Spinal cord (tissue), 10 donors: ENCODE data around the gene MORC1. TPM values are rescaled to one million over a fixed set of nuclear protein-coding genes. Genes with fewer than 3 reads are reported as not detected.
A peak's percentile ranks its signal among the peaks of the same experiment; 100 is the strongest.

Source experiments
- DNase-seq, 6 donors: peaks; one replicate each; pipeline versions ENCODE4 v3.0.0 to v3.0.0-alpha.2; 2013 to 2015; ENCODE audit warnings: low spot score in 6 of 6, low read depth in 4 of 6
- H3K27ac ChIP-seq: one replicate; pipeline ENCODE4 v1.5.1; 2013; ENCODE audit warnings: low read depth, low read length, control low read depth
- H3K27me3 ChIP-seq: one replicate; pipeline ENCODE4 v1.6.1; 2013; ENCODE audit warnings: low read length; ENCODE audit not compliant: control insufficient read depth, insufficient read depth
- H3K36me3 ChIP-seq: one replicate; pipeline ENCODE4 v1.6.1; 2013; ENCODE audit warnings: low read length; ENCODE audit not compliant: control insufficient read depth, insufficient read depth
- H3K4me1 ChIP-seq: one replicate; pipeline ENCODE4 v1.6.1; 2013; ENCODE audit warnings: low read length; ENCODE audit not compliant: control insufficient read depth, insufficient read depth
- H3K4me3 ChIP-seq: one replicate; pipeline ENCODE4 v1.5.1; 2013; ENCODE audit warnings: low read depth, low read length, control low read depth
- H3K9me3 ChIP-seq: one replicate; pipeline ENCODE4 v1.6.1; 2013; ENCODE audit warnings: low read length; ENCODE audit not compliant: control insufficient read depth, insufficient read depth
- WGBS: methylation state at CpG from one replicate; pipeline ENCODE4 v1.1.5; 2013; ENCODE audit warnings: missing lambda C conversion rate; ENCODE audit not compliant: insufficient coverage; 5-methylcytosine and 5-hydroxymethylcytosine counted together
- polyA plus RNA-seq, 2 donors: library from polyadenylated mRNA; unstranded; fragments of 120-200 nt; gene quantifications; one replicate each; pipeline ENCODE4 v1.2.1, GENCODE V29; 2013; ENCODE audit not compliant: insufficient read length in 2 of 2
- total RNA-seq, 2 donors: library from RNA; depleted of rRNA in 1 of 2; stranded (reverse); fragments of 120-200 nt in 1 of 2; fragments of >200 nt in 1 of 2; gene quantifications; one replicate each; pipeline versions ENCODE4 v1.2.3 to v1.2.4, GENCODE V29; 2013 to 2014
- donor health status: healthy.

The MORC1 gene
- total and polyA plus RNA-seq, 4 donors, result 0.06 to 0.59 (median 0.11) TPM

- DNase-seq, result no peak
- 35% methylated on average over 2 of the region's 3 CpGs for WGBS
- H3K27ac ChIP-seq, result no peak overlapping the region
Observed at GRCh38 chr3:108970561-108970960, 147.4 kb downstream of the MORC1 start.

GRCh38 chr3:108966773-108967172 lies 151.2 kb downstream of the MORC1 start:
- WGBS, result 93% methylated on average over 3 of the region's 3 CpGs
- Histone ChIP-seq H3K27ac (no peak overlapping the region), H3K4me3 (no peak overlapping the region), H3K4me1 (no peaks in the 10 kb centered on the region), H3K9me3 (no peaks in the 10 kb centered on the region), H3K27me3 (no peaks in the 10 kb centered on the region), H3K36me3 (no peaks in the 10 kb centered on the region)
- no peak for DNase-seq

More at GRCh38 chr3:108970561-108970960, 147.4 kb downstream of the MORC1 start:
- Histone ChIP-seq H3K4me1 (no peaks in the 10 kb centered on the region), H3K36me3 (no peaks in the 10 kb centered on the region), H3K9me3 (no peaks in the 10 kb centered on the region), H3K27me3 (no peaks in the 10 kb centered on the region), H3K4me3 (no peak overlapping the region)

DNA sequence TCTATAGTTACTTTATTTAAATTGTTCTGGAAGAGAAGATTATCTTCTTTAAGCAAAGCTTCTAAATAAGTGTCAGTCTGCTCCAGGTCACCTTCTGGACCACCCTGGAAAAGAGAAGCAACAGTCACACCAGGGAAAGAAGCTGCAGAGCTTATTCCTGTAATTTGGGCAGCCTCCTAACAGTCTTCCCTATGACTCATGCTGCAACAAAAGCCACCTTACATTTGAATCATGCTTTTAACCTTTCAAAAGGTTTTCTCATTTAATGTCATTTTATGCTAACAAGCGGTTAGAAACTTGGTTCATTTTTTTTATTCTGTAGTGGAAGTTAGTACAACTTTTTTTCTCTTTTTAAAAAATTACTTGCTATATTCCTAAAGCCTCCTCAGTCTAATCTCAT lies 158.9 kb downstream of the MORC1 start:
- no peak overlapping the region for H3K27ac ChIP-seq
- no CpG with 5 or more reads among the region's 1 CpG for WGBS

GRCh38 chr3:108953700-108954099 lies 164.2 kb downstream of the MORC1 start, which contains the start of gene GUCA1C:
Gene GUCA1C, minus strand, starts transcription at chr3:108953879. Its CDS starts 117 bp downstream, at chr3:108953762.
- no CpG with 5 or more reads among the region's 1 CpG for WGBS
- H3K36me3 ChIP-seq, result no peaks in the 10 kb centered on the region
- no peak within 1 kb of the TSS for H3K4me3 ChIP-seq
- H3K27me3 ChIP-seq, result no peaks in the 10 kb centered on the region
- H3K9me3 ChIP-seq, result no peaks in the 10 kb centered on the region
- no peaks in the 10 kb centered on the region for H3K4me1 ChIP-seq
- DNase-seq, result no peak
- no peak within 1 kb of the TSS for H3K27ac ChIP-seq

More for the DNA sequence above, 158.9 kb downstream of the MORC1 start:
- H3K9me3 ChIP-seq, result no peaks in the 10 kb centered on the region
- no peaks in the 10 kb centered on the region for H3K27me3 ChIP-seq
- H3K4me1 ChIP-seq, result no peaks in the 10 kb centered on the region
- H3K36me3 ChIP-seq, result no peaks in the 10 kb centered on the region
- H3K4me3 ChIP-seq, result no peak overlapping the region
- no peak for DNase-seq

DNA sequence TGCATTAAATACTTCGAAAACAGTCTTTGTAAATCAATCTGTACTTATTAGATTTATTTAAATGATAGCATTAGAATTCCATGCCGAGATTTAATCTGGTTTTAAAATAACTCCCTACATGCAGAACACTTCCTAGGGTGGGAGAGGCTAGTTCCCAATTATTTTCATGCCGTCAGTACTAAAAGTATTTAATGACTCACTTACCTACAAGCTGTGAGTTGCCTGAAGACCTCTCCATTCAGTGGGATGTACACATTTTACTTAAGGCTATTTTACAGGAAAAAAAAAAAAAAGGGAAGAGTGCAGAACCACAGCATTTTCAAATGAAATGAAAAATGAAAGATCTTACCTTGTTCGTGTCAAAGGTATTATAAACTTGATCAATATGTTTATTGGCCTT lies 164.7 kb downstream of the MORC1 start:
- H3K27ac ChIP-seq, result no peak overlapping the region
- no CpG with 5 or more reads among the region's 4 CpGs for WGBS
- H3K36me3 ChIP-seq, result no peaks in the 10 kb centered on the region
- no peaks in the 10 kb centered on the region for H3K4me1 ChIP-seq
- no peak for DNase-seq
- no peaks in the 10 kb centered on the region for H3K9me3 ChIP-seq
- no peak overlapping the region for H3K4me3 ChIP-seq
- H3K27me3 ChIP-seq, result no peaks in the 10 kb centered on the region

GRCh38 chr3:108951820-108952501 lies 166.0 kb downstream of the MORC1 start:
- Histone ChIP-seq H3K36me3 (no peaks in the 10 kb centered on the region), H3K27ac (no peak overlapping the region), H3K4me3 (no peak overlapping the region), H3K9me3 (no peaks in the 10 kb centered on the region), H3K4me1 (no peaks in the 10 kb centered on the region), H3K27me3 (no peaks in the 10 kb centered on the region)
- DNase-seq, result peak in 3 of 6 donors; percentile 5 to 88 (median 6)
- 76% methylated on average over 5 of the region's 7 CpGs for WGBS

DNA sequence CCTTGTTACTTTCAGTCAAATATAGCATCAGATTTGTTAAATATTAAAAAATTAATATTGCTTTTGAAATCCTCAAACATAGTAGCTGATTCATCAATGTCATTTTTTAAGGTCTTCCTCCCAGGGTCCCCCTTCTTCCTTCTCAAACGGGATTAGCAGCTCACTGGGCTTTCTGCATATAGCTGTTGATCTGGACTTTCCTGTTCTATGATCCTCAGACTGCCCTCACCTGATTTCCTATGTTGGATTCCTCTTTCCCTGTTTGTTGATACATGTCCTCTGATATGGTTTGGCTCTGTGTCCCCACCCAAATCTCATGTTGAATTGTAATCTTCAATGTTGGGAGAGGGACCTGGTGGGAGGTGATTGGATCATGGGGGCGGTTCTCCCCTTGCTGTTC lies 170.1 kb downstream of the MORC1 start:
- no peaks in the 10 kb centered on the region for H3K4me1 ChIP-seq
- no peaks in the 10 kb centered on the region for H3K36me3 ChIP-seq
- WGBS, result 100% methylated on average over 1 of the region's 2 CpGs
- no peak for DNase-seq
- H3K4me3 ChIP-seq, result no peak overlapping the region
- no peak overlapping the region for H3K27ac ChIP-seq
- no peaks in the 10 kb centered on the region for H3K27me3 ChIP-seq
- H3K9me3 ChIP-seq, result no peaks in the 10 kb centered on the region

- no peaks in the 10 kb centered on the region for H3K27me3 ChIP-seq
- H3K9me3 ChIP-seq, result no peaks in the 10 kb centered on the region
- no peak overlapping the region for H3K27ac ChIP-seq
- 97% methylated on average over 3 of the region's 11 CpGs for WGBS
- H3K4me3 ChIP-seq, result no peak overlapping the region
- no peak for DNase-seq
- no peaks in the 10 kb centered on the region for H3K36me3 ChIP-seq
- no peaks in the 10 kb centered on the region for H3K4me1 ChIP-seq
Observed at GRCh38 chr3:108946292-108947285, 171.3 kb downstream of the MORC1 start.

DNA sequence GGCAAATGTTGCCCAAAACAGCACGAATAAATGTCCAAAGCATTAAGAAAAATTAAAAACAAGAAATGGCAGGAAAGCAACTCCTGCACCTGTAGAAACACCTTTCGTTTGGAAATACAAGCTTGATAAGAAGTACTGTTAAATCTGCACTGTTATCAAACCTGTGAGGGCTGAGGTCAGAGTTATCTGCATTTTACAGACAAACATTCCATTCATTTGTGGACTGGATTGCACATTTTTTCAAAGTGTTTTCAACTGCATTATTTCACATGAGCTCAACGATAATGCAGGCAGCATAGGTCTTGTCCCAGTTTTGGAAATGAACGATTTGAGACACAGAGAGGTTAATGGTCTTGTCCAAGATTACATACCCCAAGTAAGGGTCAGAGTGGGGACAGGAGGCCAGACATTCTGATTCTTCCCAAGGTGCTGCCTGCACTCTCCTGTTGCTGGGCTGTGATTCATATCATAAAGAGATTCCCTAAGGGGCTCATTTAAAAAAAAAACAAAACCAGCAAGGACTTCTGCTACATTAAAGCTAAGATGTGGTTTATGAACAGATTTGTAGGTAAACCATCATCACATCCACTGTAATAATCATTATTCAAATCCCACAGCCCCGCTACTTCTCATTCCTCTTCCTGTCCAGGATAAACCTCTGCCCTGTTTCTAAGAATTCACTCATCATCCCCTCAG lies 177.2 kb downstream of the MORC1 start:
- Histone ChIP-seq H3K27ac (no peak overlapping the region), H3K4me3 (no peak overlapping the region), H3K4me1 (no peaks in the 10 kb centered on the region), H3K36me3 (no peaks in the 10 kb centered on the region), H3K9me3 (no peaks in the 10 kb centered on the region), H3K27me3 (no peaks in the 10 kb centered on the region)
- DNase-seq, result no peak
- 86% methylated on average over 2 of the region's 5 CpGs for WGBS
